Measurements from ENCODE around the gene SLC35F3. TPM values are rescaled to one million over a fixed set of nuclear protein-coding genes. Genes with fewer than 3 reads are reported as not detected.
"Not testable (repeated sequence)": the region's sequence is repeated elsewhere in the genome, so short reads cannot be mapped to it uniquely, and the experiment has no call there.

Gene SLC35F3
- total RNA-seq, 4 donors from 2014 or later = 0.82 TPM; not detected in 3

DNA sequence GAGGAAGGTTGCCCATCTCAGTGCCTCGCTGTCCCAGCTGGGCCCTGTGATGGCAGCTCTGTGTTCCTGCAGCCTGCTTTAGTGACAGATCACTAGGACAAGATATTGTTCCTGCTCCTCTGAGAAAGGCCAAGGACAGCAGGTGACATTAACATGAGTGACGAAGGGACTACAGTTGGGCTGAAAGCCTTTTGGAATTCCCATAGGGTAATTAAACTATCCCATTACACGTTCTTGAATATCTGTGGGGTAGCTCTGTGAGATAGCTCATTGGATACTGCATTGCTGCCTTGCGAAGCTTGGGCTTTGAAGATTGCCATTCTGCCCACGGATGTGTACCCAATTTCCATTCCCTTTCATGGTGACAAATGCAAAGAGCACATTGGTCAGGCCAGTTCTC, 390.6 kb downstream of the SLC35F3 start:
- Histone ChIP-seq H3K27ac (peak overlapping the region in 2 of 4 donors; percentile 9 to 27), H3K9me3 (no peaks in the 10 kb centered on the region), H3K4me3 (no peak overlapping the region), H3K27me3 (no peaks in the 10 kb centered on the region), H3K4me1 (peaks cover 7 to 12% of the 10 kb centered on the region in 2 donors), H3K36me3 (no peaks in the 10 kb centered on the region)
- DNase-seq (no peak), ATAC-seq (peak; percentile 6 to 54)
- intact Hi-C loops (cut with DNase I; ENCODE audit: low total_unique reads) (no loop called here), in situ Hi-C loops (cut with MboI; ENCODE audit: low sequenced_read_pairs in 4 of 4) (no loop called here)
- no peak for TF ChIP-seq POLR2A (IDR thresholded peaks at IDR 0.05)
- TF ChIP-seq, protein P1, sequence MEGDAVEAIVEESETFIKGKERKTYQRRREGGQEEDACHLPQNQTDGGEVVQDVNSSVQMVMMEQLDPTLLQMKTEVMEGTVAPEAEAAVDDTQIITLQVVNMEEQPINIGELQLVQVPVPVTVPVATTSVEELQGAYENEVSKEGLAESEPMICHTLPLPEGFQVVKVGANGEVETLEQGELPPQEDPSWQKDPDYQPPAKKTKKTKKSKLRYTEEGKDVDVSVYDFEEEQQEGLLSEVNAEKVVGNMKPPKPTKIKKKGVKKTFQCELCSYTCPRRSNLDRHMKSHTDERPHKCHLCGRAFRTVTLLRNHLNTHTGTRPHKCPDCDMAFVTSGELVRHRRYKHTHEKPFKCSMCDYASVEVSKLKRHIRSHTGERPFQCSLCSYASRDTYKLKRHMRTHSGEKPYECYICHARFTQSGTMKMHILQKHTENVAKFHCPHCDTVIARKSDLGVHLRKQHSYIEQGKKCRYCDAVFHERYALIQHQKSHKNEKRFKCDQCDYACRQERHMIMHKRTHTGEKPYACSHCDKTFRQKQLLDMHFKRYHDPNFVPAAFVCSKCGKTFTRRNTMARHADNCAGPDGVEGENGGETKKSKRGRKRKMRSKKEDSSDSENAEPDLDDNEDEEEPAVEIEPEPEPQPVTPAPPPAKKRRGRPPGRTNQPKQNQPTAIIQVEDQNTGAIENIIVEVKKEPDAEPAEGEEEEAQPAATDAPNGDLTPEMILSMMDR (IDR thresholded peaks at IDR 0.05 in 4 of 5, conservative IDR thresholded peaks at IDR 0.05 in 1 of 5) = no peak

DNA sequence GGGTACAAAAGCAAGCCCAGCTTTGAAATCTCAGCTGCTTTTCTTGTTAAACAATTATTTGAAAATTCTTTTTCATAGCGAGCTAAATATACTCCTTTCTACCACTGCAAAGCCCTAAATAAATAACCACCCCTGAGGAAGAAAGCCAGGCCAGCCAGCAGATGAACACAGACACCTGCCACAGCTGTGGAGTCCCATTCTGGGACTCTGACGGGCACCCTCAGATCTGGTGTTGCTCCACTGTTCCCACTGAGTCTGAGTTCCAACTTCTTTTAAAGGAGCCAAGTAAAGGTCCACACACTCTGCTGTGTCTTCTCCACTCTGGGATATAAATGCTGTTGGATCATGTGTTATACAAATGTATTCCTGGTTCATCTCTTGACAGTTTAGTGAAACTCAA, 391.1 kb downstream of the SLC35F3 start:
- ATAC-seq (peak in 1 of 2 donors; percentile 19), DNase-seq (no peak)
- Histone ChIP-seq H3K9me3 (no peaks in the 10 kb centered on the region), H3K27ac (peak overlapping the region in 2 of 4 donors; percentile 9 to 27), H3K4me3 (no peak overlapping the region), H3K4me1 (peaks cover 7 to 12% of the 10 kb centered on the region in 2 donors), H3K36me3 (no peaks in the 10 kb centered on the region), H3K27me3 (no peaks in the 10 kb centered on the region)
- TF ChIP-seq POLR2A (IDR thresholded peaks at IDR 0.05) = no peak
- TF ChIP-seq, protein P1 (IDR thresholded peaks at IDR 0.05 in 4 of 5, conservative IDR thresholded peaks at IDR 0.05 in 1 of 5) = no peak
- in situ Hi-C loops (cut with MboI; ENCODE audit: low sequenced_read_pairs in 4 of 4) = no loop called here
- intact Hi-C loops (cut with DNase I; ENCODE audit: low total_unique reads) = no loop called here

DNA sequence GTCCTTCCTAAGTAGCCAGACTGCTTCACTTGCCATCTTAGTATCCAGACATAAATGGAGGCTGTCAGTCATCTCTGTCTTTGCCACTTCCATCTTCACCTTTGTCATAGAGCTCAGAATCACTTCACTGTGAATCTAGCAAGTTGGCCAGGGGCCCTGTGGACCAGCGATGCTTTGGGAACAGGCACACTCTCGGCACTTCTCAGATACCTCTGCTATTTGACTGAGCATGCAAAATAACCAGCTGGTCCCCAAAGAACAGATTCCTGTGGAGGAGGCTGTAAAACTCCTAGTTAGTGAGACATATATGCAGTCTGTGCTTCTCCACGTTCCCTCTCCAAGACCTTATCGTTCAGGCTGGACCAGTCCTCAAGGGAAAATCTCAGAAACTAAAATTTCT, 392.0 kb downstream of the SLC35F3 start:
- Histone ChIP-seq H3K27me3 (no peaks in the 10 kb centered on the region), H3K36me3 (no peaks in the 10 kb centered on the region), H3K27ac (no peak overlapping the region), H3K9me3 (no peaks in the 10 kb centered on the region), H3K4me1 (peaks cover 7 to 12% of the 10 kb centered on the region in 2 donors), H3K4me3 (no peak overlapping the region)
- intact Hi-C loops (cut with DNase I; ENCODE audit: low total_unique reads) (no loop called here), in situ Hi-C loops (cut with MboI; ENCODE audit: low sequenced_read_pairs in 4 of 4) (no loop called here)
- TF ChIP-seq, protein P1 (IDR thresholded peaks at IDR 0.05 in 4 of 5, conservative IDR thresholded peaks at IDR 0.05 in 1 of 5) = no peak
- TF ChIP-seq POLR2A (IDR thresholded peaks at IDR 0.05) = no peak
- no peak for DNase-seq
- no peak for ATAC-seq

DNA sequence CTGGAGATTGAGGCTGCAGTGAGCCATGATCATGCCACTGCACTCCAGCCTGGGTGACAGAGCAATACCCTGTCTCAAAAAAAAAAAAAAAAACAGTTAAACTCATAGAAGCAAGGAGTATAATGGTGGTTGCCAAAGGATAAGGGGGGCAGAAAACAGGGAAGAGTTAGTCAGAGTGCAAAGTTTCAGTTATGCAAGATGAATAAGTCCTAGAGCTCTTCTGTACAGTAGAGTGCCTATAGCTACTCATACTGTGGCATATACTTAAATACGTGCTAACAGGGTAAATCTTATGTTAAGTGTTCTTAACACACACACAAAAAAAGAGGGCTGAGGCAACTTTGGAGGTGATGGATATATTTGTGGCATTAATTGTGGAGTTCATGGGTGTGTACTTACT, 393.2 kb downstream of the SLC35F3 start:
- Histone ChIP-seq H3K9me3 (no peaks in the 10 kb centered on the region), H3K36me3 (no peaks in the 10 kb centered on the region), H3K4me1 (peaks cover 7 to 12% of the 10 kb centered on the region in 2 donors), H3K4me3 (no peak overlapping the region), H3K27me3 (no peaks in the 10 kb centered on the region), H3K27ac (no peak overlapping the region)
- DNase-seq (no peak), ATAC-seq (no peak)
- in situ Hi-C loops (cut with MboI; ENCODE audit: low sequenced_read_pairs in 4 of 4) (no loop called here), intact Hi-C loops (cut with DNase I; ENCODE audit: low total_unique reads) (no loop called here)
- no peak for TF ChIP-seq POLR2A (IDR thresholded peaks at IDR 0.05)
- TF ChIP-seq, protein P1 (IDR thresholded peaks at IDR 0.05 in 4 of 5, conservative IDR thresholded peaks at IDR 0.05 in 1 of 5) = no peak

DNA sequence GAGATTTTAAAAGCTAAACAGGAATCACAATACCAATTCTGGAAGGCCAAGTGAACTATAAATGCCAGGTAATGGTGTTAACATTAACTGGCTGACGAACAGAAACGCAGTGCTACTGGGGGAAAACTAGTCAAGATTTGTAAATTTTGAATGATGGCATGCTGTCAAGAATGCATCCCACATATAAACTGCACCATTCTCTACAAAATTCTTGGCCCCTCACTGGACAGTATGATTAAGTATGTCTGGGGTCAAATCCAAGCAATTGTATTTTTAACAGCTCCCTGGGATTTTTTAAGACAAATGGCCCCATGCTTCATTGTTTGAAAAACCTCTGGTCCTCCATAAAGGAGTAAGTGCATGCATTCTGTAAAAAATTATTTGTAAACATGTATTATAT, 395.6 kb downstream of the SLC35F3 start:
- TF ChIP-seq, protein P1 (IDR thresholded peaks at IDR 0.05 in 4 of 5, conservative IDR thresholded peaks at IDR 0.05 in 1 of 5) = no peak
- no peak for TF ChIP-seq POLR2A (IDR thresholded peaks at IDR 0.05)
- in situ Hi-C loops (cut with MboI; ENCODE audit: low sequenced_read_pairs in 4 of 4) (loop anchor here in 2 of 4 donors (10.0 kb wide), 1 partner anchor 145 kb away; no protein-coding TSS in a partner anchor), intact Hi-C loops (cut with DNase I; ENCODE audit: low total_unique reads) (no loop called here)
- Histone ChIP-seq H3K9me3 (no peaks in the 10 kb centered on the region), H3K36me3 (no peaks in the 10 kb centered on the region), H3K27me3 (no peaks in the 10 kb centered on the region), H3K4me1 (peaks cover 6 to 7% of the 10 kb centered on the region in 2 donors), H3K4me3 (no peak overlapping the region), H3K27ac (no peak overlapping the region)
- ATAC-seq (no peak), DNase-seq (no peak)

DNA sequence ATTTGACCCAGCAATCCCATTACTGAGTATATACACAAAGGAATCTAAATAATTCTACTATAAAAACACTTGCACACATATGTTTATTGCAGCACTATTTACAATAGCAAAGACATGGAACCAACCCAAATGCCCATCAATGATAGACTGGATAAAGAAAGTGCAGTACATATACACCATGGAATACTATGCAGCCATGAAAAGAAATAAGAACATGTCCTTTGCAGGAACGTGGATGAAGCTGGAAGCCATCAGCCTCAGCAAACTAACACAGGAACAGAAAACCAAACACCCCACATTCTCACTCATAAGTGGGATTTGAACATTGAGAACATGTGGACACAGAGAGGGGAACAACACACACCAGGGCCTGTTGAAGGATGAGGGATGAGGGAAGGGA, 397.2 kb downstream of the SLC35F3 start:
- in situ Hi-C loops (cut with MboI; ENCODE audit: low sequenced_read_pairs in 4 of 4) = loop anchor here in 2 of 4 donors (10.0 kb wide), 1 partner anchor 147 kb away; no protein-coding TSS in a partner anchor

More for the DNA sequence above, 397.2 kb downstream of the SLC35F3 start:
- intact Hi-C loops (cut with DNase I; ENCODE audit: low total_unique reads); DNase-seq; ATAC-seq; H3K36me3 ChIP-seq; H3K27me3 ChIP-seq; H3K27ac ChIP-seq; H3K9me3 ChIP-seq; H3K4me3 ChIP-seq; H3K4me1 ChIP-seq: not testable (repeated sequence)
